ENCODE results near the gene CELF4. TPM values are rescaled to one million over a fixed set of nuclear protein-coding genes. Genes with fewer than 3 reads are reported as not detected.

The CELF4 gene
- total and polyA plus RNA-seq, 2 donors (not counting 3 experiments of a cell fraction or from before 2014, with no cell fraction given), result not detected

GRCh38 chr18:37307181-37307580 lies 258.4 kb downstream of the CELF4 start:
- Histone ChIP-seq H3K79me2 (ENCODE audit: control insufficient read depth, insufficient read depth, low read length) (no peaks in the 10 kb centered on the region), H3K4me2 (ENCODE audit: insufficient read depth, low read length) (no peak overlapping the region), H4K20me1 (replicated peaks; ENCODE audit: control insufficient read depth, extremely low read depth, insufficient read depth, low read length) (no peaks in the 10 kb centered on the region), H3K27ac (ENCODE audit: insufficient read depth, low read depth, low read length) (no peak overlapping the region), H2AFZ (ENCODE audit: low read depth, low read length) (no peak overlapping the region), H3K4me1 (ENCODE audit: control insufficient read depth, extremely low read depth, insufficient read depth, low read length) (no peaks in the 10 kb centered on the region), H3K9me3 (replicated peaks; ENCODE audit: control insufficient read depth, insufficient read depth, low read length) (no peaks in the 10 kb centered on the region), H3K27me3 (ENCODE audit: control insufficient read depth in 2 of 2, insufficient read depth in 2 of 2, low read length in 2 of 2) (no peaks in the 10 kb centered on the region), H3K4me3 (replicated peaks in 1 of 3; ENCODE audit: insufficient read depth in 1 of 3, low read depth in 1 of 3, low read length in 3 of 3) (no peak overlapping the region), H3K9me1 (replicated peaks; ENCODE audit: control insufficient read depth, extremely low read depth, insufficient read depth, low read length) (no peaks in the 10 kb centered on the region), H3K9ac (replicated peaks; ENCODE audit: extremely low read depth, insufficient read depth, low read length) (no peak overlapping the region), H3K36me3 (ENCODE audit: control insufficient read depth in 2 of 2, extremely low read depth in 1 of 2, insufficient read depth in 2 of 2, low read length in 2 of 2) (no peaks in the 10 kb centered on the region)
- FAIRE-seq (no peak), DNase-seq (ENCODE audit: low read depth, low spot score) (no peak)
- intact Hi-C loops (cut with micrococcal nuclease), result no loop called here
- BruUV-seq (replicated peaks), result no TSS peak
- ChIA-PET CTCF (no interaction called here), POLR2A (no interaction called here)
- no peak for TF ChIP-seq JUN (IDR thresholded peaks at IDR 0.05; ENCODE audit: borderline replicate concordance, insufficient read depth, insufficient read length, low read depth)
- TF ChIP-seq, protein P1, sequence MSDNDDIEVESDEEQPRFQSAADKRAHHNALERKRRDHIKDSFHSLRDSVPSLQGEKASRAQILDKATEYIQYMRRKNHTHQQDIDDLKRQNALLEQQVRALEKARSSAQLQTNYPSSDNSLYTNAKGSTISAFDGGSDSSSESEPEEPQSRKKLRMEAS (IDR thresholded peaks at IDR 0.05; ENCODE audit: insufficient read depth, insufficient read length), result no peak
- no peak for TF ChIP-seq EZH2 (IDR thresholded peaks at IDR 0.05; ENCODE audit: borderline replicate concordance, low read depth, low read length, severe bottlenecking)
- no peak for TF ChIP-seq MYC (IDR thresholded peaks at IDR 0.05; ENCODE audit: low read depth, low read length)
- no peak for TF ChIP-seq POLR2AphosphoS5 (IDR thresholded peaks at IDR 0.05; ENCODE audit: insufficient read depth, low read depth, low read length)
- no peak for TF ChIP-seq GATA2 (IDR thresholded peaks at IDR 0.05; ENCODE audit: insufficient read depth, insufficient read length, low read depth, low read length)
- no peak for TF ChIP-seq FOS (IDR thresholded peaks at IDR 0.05; ENCODE audit: borderline replicate concordance, insufficient read depth, low read length)
- TF ChIP-seq, protein P2, sequence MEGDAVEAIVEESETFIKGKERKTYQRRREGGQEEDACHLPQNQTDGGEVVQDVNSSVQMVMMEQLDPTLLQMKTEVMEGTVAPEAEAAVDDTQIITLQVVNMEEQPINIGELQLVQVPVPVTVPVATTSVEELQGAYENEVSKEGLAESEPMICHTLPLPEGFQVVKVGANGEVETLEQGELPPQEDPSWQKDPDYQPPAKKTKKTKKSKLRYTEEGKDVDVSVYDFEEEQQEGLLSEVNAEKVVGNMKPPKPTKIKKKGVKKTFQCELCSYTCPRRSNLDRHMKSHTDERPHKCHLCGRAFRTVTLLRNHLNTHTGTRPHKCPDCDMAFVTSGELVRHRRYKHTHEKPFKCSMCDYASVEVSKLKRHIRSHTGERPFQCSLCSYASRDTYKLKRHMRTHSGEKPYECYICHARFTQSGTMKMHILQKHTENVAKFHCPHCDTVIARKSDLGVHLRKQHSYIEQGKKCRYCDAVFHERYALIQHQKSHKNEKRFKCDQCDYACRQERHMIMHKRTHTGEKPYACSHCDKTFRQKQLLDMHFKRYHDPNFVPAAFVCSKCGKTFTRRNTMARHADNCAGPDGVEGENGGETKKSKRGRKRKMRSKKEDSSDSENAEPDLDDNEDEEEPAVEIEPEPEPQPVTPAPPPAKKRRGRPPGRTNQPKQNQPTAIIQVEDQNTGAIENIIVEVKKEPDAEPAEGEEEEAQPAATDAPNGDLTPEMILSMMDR (IDR thresholded peaks at IDR 0.05; ENCODE audit: extremely low read depth in 1 of 2, insufficient read depth in 1 of 2, low read depth in 1 of 2, low read length in 2 of 2), result no peak
- no peak for TF ChIP-seq POLR2A (IDR thresholded peaks at IDR 0.05; ENCODE audit: low read depth, low read length)
- dilution Hi-C loops (cut with MboI; ENCODE audit: extremely low pct_ligation_motif_present, low sequenced_read_pairs), result no loop called here
